GM21619 (cell line): ENCODE measurements around the gene ATP10B.

Experiments
- ATAC-seq: cut with Tn5 transposase; IDR thresholded peaks from one replicate; pipeline ENCODE4 v1.9.1; 2021; ENCODE audit not compliant: unreplicated experiment

ATP10B gene

GRCh38 chr5:160697281-160697680, 154.7 kb downstream of the ATP10B start:
- no peak for ATAC-seq

DNA sequence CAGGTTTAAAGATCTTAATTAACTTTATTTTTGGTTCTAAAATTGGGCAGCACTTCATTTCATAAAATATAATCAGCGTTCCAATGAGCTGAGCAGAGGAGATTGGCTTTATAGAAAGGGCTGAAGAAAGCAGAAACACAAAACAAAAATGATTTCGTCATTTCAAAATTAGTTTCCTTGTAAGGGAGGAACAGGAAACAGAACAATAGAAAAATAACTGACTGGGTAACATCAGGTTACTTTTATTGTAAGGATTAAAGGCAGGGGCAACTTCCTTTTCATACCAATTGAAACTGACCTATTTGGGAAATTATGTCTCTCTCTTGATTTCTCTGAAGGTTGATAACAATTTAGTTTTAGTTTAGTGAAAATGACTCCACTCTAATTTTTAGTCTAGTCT, 157.1 kb downstream of the ATP10B start:
- no peak for ATAC-seq

DNA sequence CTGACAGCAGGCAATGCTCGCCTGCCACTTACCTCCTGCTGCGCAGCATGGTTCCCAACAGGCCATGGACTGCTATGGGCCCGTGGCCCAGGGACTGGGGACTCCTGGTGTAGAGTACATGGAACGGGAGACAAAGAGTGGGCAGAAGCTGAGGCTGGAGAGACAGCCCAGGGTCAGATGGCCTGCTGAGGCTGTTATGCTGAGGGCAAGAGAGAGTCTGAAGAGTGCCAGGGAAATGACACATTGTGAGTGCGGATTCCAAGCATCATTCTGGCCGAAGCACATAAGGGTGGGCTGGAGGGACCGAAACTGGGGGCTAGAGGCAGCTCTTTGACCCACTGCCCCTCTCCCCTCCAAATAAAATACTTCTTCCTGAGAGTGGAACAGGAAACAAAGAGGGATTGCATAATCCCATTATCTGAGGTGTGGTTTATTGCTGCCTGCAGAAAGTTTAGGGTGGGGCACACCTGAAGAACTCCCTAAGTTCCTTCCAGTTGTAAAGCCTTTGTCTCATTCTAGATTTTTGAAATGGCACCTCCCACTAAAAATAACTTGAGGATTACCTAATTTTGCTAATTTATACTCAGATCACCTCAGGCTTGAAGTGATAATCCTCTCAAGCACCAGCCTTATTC, 158.1 kb downstream of the ATP10B start:
- ATAC-seq: no peak

GRCh38 chr5:160692271-160692670, 159.7 kb downstream of the ATP10B start:
- no peak for ATAC-seq

DNA sequence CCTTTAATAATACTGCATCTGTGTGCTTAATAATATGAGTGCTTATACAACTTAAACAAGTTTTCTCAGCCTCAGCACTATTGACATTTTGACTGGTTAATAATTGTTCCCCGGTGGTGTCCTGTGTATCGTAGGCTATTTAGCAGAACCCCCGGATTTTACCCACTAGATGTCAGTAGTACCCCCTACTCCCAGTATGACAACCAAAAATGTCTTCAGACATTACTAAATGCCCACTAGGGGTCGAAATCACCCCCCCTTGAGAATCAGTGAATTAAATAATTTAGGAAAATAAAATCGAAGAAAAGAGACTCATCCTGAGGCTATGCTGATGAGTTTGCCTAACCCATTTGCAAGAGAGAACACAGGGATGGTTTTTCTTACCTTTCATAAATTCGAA, 166.3 kb downstream of the ATP10B start:
- peak; percentile 89 for ATAC-seq

DNA sequence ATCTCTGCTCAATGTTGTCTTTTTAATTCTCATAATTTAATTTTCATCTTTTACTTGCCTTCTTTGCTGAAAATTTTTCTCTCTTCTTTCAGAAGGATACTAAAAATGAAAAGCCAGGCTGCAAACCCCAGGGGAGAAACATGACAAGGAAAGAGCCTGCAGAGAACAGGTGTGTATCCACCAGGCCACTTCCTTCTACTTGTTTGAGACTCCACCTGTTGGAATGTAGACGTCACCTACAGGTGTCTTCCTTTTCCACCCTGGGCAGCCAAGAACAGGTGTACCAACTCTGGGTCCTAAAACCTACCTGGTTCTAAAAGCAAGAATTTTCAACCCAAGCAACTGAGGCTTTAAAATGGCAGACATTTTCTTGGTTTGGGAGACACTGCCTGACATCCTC, 166.8 kb downstream of the ATP10B start:
- peak; percentile 17 for ATAC-seq

DNA sequence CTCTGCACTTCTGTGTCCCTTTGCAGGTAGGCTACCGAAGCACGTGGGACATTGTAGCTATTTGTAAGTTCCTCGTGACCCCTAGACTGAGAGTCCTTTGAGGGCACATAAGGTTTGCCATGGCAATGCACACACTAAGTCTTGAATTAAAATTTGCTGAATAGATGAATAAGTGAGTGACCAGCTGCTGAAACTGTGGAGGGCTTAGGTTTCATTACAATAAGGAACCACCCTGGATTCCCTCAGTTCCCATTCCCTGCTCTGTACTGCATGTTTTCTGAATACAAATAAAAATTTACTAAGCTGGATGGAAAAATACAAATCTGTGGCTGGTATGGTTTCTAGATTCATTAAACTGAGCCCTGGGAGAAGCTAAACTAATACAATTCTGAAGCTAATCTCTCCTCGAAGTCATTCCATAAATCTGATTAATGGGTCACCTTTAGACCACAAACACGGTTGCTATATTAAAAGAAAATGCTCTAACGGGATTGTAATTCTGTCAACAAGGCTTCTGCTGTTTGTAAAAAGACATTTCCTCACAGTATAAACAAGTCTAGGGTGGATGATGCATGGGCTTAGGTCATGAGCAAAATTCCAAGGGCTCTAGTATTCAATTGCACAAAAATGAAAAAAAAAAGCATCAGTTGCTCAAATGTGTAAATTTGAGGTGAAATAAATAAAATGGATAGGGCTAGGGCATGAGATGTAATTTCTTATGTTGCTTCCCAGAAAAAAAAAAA, 172.3 kb downstream of the ATP10B start:
- no peak for ATAC-seq

DNA sequence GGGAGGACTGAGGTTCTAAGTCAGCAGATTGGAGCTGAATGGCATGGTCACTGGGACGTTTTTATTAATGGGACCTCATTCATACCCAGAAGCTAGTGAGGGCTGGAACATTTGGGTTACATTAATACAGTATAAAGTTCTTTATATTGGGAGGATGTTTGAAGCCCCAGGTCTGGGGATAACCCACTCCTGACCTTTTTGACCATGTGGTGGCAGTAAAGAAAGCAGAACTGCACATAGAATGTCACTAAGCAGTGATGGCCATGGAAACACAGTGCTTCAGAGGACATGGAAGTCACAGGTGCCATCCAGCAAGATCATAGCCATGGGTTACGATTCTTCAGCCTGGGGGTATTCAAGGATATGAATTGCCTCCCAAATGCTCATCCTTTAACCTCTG, 176.0 kb downstream of the ATP10B start:
- ATAC-seq: no peak

DNA sequence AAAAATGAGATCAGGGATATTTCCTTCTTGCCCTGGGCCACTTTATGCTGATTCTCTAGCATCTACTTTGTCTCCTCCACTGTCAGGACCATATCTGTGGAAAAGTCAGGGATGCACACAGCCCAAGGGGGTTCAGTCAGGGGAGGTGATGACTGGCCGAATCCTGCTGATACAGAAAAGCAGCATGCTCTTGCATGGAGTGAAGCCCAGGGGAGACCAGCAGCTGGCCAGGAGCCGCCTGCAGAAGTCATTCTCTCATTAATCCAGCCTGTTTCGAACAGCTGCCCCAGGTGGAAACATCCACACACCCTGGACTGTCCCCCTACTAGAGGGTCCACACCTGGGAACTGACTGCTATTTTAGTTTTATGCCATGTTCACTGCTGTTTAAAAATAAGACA, 177.1 kb downstream of the ATP10B start:
- no peak for ATAC-seq

DNA sequence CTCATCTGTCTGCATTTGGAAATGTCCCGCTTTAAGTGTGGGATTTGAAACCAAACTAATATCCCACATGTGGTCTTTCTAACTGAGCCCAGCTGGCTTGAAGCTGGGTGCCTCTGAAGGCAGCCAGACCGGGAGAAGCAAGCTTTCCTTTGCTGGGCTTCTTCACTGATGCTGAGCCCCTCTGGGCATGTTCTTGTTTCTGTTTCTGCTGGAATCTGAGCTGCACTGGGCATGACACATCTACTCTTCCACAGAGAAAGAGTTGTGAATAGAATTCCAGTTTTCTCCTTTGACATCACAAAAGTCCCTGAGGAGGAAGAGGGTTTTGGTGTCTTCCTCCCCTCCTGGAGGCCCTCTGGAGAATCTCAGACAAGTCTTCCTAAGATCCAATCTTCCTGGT, 179.5 kb downstream of the ATP10B start:
- ATAC-seq: no peak

- no peak for ATAC-seq
Measured at GRCh38 chr5:160668356-160668755, 183.7 kb downstream of the ATP10B start.

DNA sequence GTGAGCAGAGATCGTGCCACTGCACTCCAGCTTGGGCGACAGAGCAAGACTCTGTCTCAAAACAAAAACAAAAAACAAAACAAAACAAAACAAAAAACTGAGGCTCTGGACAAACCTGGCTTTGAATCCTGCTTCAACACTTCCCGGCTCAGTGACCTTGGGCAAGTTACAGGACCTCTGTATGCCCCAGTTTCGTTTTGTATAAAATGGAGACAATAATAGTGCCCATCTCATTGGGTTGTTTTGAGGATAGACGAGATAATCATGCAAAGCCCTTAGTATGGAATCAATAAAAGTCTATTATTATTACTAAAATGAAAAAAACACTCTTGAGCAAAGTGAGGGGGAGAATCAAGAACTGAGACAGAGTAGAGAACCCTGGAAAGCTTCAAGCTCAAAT, 184.9 kb downstream of the ATP10B start:
- ATAC-seq: no peak

DNA sequence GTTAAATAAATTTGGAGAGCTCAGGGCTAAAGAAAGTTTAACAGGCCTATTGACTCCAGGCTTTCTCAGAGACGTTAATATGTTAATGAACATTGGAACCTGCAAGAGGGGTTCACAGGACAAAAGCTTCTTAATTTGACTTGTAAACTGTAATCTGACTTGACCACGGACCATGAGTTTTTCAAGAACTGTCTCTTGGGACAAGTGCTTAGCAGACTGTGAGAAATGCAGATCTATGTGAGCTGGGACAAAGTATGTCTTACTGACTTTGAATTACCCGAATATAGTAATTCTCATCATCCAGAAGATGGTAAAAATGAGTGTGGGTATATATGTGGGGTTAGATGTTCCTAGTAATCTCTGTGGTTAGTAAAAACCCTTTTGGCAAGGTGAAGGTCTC, 186.6 kb downstream of the ATP10B start:
- ATAC-seq: peak; percentile 60

DNA sequence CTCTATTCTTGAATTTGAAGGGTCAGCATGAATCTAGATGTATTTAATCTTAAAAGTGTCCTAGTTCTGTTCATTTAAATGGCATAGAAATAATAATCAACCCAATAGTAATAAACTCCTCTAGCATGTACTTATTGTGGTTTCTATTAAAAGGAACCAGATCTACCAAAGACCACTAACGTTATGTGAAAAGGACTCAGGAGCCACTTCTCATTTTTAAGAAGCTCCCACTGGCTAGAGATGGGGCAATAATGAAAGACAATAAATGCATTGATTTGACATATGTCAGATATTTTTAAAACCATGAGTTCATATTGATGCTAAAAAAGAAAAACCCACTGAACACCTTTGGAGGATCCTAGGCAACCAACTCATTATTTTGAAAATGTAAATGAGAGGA, 191.9 kb downstream of the ATP10B start:
- no peak for ATAC-seq

GRCh38 chr5:160657622-160658458, 194.2 kb downstream of the ATP10B start:
- no peak for ATAC-seq

DNA sequence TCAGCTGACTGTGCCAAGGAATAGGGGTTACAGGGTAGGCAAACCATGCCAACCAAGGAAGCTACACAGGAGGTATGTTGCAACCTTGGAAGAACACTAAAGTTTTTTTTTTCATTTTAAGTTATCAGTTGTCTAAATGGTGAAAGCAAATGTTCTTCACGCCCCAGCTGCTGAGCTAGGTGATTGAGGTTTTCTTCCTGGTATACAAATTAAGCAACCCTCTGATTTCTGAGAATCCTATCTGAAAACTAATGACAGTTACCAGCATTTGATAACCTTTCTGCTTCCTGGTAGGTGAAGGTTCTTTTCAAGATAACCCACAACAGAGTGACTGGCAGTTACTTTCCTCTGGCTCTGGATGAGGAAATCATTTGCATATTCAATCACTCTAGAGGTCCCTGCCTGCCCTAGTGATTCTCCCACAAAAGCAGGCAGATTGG, 194.9 kb downstream of the ATP10B start:
- ATAC-seq: no peak

- ATAC-seq: no peak
Measured at GRCh38 chr5:160655717-160656116, 196.3 kb downstream of the ATP10B start.

GRCh38 chr5:160651692-160652645, 200.0 kb downstream of the ATP10B start:
- ATAC-seq: no peak

GRCh38 chr5:160649304-160649703, 202.7 kb downstream of the ATP10B start:
- ATAC-seq: peak; percentile 73

- no peak for ATAC-seq
Measured at GRCh38 chr5:160646033-160646432, 206.0 kb downstream of the ATP10B start.
